ENCODE data around the gene SDE2. TPM values are rescaled to one million over a fixed set of nuclear protein-coding genes. Genes with fewer than 3 reads are reported as not detected.

Gene SDE2
- total RNA-seq, 4 donors from 2014 or later: 4.4 to 19.2 (median 13.2) TPM

DNA sequence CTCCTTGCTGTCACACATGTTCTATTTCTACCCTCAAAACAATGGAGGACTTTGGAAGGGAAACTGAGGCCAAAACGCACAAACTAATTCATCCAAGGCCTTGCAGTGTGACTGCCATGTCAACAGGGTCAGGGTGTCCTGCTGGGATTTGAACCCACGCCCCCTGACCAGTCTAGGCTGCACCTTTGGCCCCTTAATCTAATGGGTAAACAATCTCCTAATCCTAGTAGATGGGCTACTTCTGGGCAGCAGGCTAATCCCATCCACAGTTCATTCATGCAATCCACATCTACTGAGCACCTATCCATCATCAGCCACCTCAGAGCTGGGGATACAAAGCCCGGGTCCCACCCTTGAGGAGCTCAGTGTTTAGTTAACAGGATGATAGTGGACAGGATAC lies 41.1 kb downstream of the SDE2 start:
- H3K9me3 ChIP-seq: no peaks in the 10 kb centered on the region
- H3K4me3 ChIP-seq: no peak overlapping the region
- peaks cover 0 to 8% (median 2%) of the 10 kb centered on the region in 4 donors for H3K4me1 ChIP-seq
- H3K36me3 ChIP-seq: no peaks in the 10 kb centered on the region
- 77% methylated on average over 3 of the region's 3 CpGs; no CpG with 5 or more reads in 1 of the 2 donors for WGBS, 2 donors (ENCODE audit: low coverage in 1 of 2)
- TF ChIP-seq POLR2A (IDR thresholded peaks at IDR 0.05): no peak
- no peak for TF ChIP-seq POLR2AphosphoS5 (IDR thresholded peaks at IDR 0.05)
- TF ChIP-seq EP300 (IDR thresholded peaks at IDR 0.05; ENCODE audit: low read depth): no peak
- TF ChIP-seq, protein P1, sequence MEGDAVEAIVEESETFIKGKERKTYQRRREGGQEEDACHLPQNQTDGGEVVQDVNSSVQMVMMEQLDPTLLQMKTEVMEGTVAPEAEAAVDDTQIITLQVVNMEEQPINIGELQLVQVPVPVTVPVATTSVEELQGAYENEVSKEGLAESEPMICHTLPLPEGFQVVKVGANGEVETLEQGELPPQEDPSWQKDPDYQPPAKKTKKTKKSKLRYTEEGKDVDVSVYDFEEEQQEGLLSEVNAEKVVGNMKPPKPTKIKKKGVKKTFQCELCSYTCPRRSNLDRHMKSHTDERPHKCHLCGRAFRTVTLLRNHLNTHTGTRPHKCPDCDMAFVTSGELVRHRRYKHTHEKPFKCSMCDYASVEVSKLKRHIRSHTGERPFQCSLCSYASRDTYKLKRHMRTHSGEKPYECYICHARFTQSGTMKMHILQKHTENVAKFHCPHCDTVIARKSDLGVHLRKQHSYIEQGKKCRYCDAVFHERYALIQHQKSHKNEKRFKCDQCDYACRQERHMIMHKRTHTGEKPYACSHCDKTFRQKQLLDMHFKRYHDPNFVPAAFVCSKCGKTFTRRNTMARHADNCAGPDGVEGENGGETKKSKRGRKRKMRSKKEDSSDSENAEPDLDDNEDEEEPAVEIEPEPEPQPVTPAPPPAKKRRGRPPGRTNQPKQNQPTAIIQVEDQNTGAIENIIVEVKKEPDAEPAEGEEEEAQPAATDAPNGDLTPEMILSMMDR (IDR thresholded peaks at IDR 0.05): no peak
- no peak for DNase-seq
- intact Hi-C loops (cut with DNase I; ENCODE audit: low total_unique reads) (no loop called here), in situ Hi-C loops (cut with MboI; ENCODE audit: low pct_ligation_motif_present in 1 of 4, low pct_unique_long_range_greater_than_20kb in 1 of 4, low sequenced_read_pairs in 3 of 4) (loop anchor here in 1 of 4 donors (25.0 kb wide), 1 partner anchor 646 kb away; no protein-coding TSS in a partner anchor)
- peaks cover 13% of the 10 kb centered on the region for H3K27me3 ChIP-seq
- no peak overlapping the region for H3K27ac ChIP-seq

DNA sequence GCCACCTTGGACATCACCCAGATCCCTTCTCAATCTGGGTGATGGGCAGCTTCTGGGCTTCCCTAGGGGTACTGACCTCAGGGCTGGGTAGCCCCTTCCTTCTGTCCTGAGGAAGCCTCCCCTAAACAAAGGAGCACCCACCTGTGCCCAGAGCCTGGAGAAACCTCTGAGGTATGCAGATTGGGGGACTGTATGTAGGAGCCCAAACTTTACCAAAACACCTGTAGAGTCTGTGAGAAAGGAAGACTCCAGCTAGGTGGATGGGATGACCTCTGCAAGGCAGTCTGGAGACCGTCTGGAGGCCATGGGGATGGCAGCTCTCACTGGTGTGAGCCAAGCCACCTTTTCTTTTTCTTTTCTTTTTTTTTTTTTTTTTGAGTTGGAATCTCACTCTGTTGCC lies 44.4 kb downstream of the SDE2 start:
- Histone ChIP-seq H3K27ac (no peak overlapping the region), H3K27me3 (no peaks in the 10 kb centered on the region), H3K36me3 (no peaks in the 10 kb centered on the region), H3K9me3 (no peaks in the 10 kb centered on the region), H3K4me3 (no peak overlapping the region), H3K4me1 (no peaks in the 10 kb centered on the region)
- in situ Hi-C loops (cut with MboI; ENCODE audit: low pct_ligation_motif_present in 1 of 4, low pct_unique_long_range_greater_than_20kb in 1 of 4, low sequenced_read_pairs in 3 of 4) (loop anchor here in 1 of 4 donors (25.0 kb wide), 1 partner anchor 642 kb away; no protein-coding TSS in a partner anchor), intact Hi-C loops (cut with DNase I; ENCODE audit: low total_unique reads) (no loop called here)
- WGBS, 2 donors (ENCODE audit: low coverage in 1 of 2): 84% methylated on average over 1 of the region's 1 CpG; no CpG with 5 or more reads in 1 of the 2 donors
- no peak for DNase-seq
- TF ChIP-seq EP300 (IDR thresholded peaks at IDR 0.05; ENCODE audit: low read depth) (no peak), POLR2AphosphoS5 (IDR thresholded peaks at IDR 0.05) (no peak), POLR2A (IDR thresholded peaks at IDR 0.05) (no peak)
- TF ChIP-seq, protein P1 (IDR thresholded peaks at IDR 0.05): no peak

DNA sequence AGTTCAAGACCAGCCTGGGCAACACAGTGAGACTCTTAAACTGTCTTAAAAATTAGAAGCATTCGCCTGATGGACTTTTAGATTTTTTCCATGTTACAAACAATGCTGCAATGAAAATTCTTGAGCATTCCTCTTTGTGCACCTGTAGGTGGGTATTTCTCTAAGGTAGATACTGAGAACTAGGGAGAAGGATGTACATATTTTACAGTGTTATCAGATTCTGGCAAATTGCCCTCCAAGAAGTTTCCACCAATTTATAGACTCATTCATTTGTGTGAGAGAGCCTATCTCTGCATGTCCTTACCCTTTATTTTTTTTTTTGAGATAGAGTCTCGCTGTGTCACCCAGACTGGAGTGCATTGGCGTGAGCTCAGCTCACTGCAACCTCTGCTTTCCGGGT lies 45.8 kb downstream of the SDE2 start:
- WGBS, 2 donors (ENCODE audit: low coverage in 1 of 2): 83 to 89% methylated on average over 1 to 4 of the region's 4 CpGs
- in situ Hi-C loops (cut with MboI; ENCODE audit: low pct_ligation_motif_present in 1 of 4, low pct_unique_long_range_greater_than_20kb in 1 of 4, low sequenced_read_pairs in 3 of 4): loop anchor here in 1 of 4 donors (25.0 kb wide), 1 partner anchor 641 kb away; no protein-coding TSS in a partner anchor

DNA sequence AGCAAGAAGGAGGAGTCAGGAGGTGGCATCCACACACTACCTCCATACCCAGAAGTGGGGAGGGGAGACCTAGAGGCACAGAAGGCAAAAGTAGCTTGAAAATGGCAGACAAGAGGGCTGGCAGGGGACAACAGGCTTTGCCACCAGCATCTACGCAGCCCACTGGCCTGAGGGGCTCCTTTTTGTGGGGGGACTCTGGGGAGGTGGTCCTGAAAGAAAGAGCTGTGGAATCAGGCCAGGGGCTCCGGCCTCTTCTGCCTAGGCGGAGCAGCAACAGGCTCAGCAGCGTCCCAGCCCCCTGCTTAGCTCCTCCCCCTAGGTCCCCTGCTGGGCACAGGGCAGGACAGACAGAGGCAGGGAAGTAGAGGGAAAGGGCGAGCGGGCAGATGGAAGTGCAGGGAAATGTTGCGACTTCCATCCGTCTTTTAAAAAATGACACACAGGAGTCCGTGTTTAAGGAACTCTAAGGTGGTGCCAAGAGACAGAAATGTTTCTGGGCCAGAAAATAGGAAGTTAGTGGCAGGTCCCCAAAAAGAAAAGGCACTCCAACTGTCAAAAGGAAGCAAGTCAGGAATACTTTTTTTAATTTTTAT lies 48.1 kb downstream of the SDE2 start:
- no peaks in the 10 kb centered on the region for H3K4me1 ChIP-seq
- no peaks in the 10 kb centered on the region for H3K9me3 ChIP-seq
- intact Hi-C loops (cut with DNase I; ENCODE audit: low total_unique reads) (no loop called here), in situ Hi-C loops (cut with MboI; ENCODE audit: low pct_ligation_motif_present in 1 of 4, low pct_unique_long_range_greater_than_20kb in 1 of 4, low sequenced_read_pairs in 3 of 4) (loop anchor here in 1 of 4 donors (25.0 kb wide), 1 partner anchor 639 kb away; no protein-coding TSS in a partner anchor)
- no peaks in the 10 kb centered on the region for H3K27me3 ChIP-seq
- TF ChIP-seq POLR2AphosphoS5 (IDR thresholded peaks at IDR 0.05): no peak
- no peaks in the 10 kb centered on the region for H3K36me3 ChIP-seq
- DNase-seq: no peak
- H3K4me3 ChIP-seq: no peak overlapping the region
- no peak overlapping the region for H3K27ac ChIP-seq
- 66 to 76% methylated on average over 2 to 9 of the region's 9 CpGs for WGBS, 2 donors (ENCODE audit: low coverage in 1 of 2)

More for the DNA sequence above, 45.8 kb downstream of the SDE2 start:
- TF ChIP-seq POLR2AphosphoS5 (IDR thresholded peaks at IDR 0.05) (no peak), EP300 (IDR thresholded peaks at IDR 0.05; ENCODE audit: low read depth) (no peak), POLR2A (IDR thresholded peaks at IDR 0.05) (no peak)
- TF ChIP-seq, protein P1 (IDR thresholded peaks at IDR 0.05): no peak
- Histone ChIP-seq H3K36me3 (no peaks in the 10 kb centered on the region), H3K27me3 (no peaks in the 10 kb centered on the region), H3K9me3 (no peaks in the 10 kb centered on the region), H3K27ac (no peak overlapping the region), H3K4me3 (no peak overlapping the region), H3K4me1 (no peaks in the 10 kb centered on the region)
- intact Hi-C loops (cut with DNase I; ENCODE audit: low total_unique reads): no loop called here
- DNase-seq: no peak

Data from transverse colon (tissue), 4 donors.